ES-I3 (cell line): Measurements from ENCODE around the gene PPIA.
"Not testable (repeated sequence)": the region's sequence is repeated elsewhere in the genome, so short reads cannot be mapped to it uniquely, and the experiment has no call there.

ENCODE experiments used
- H3K36me3 ChIP-seq: 2 replicates; pipeline ENCODE4 v1.6.1; 2013; ENCODE audit warnings: mild to moderate bottlenecking, low read length, control low read depth, moderate library complexity; ENCODE audit not compliant: insufficient read depth
- H3K4me1 ChIP-seq: 2 replicates; pipeline ENCODE4 v1.6.1; 2013; ENCODE audit warnings: mild to moderate bottlenecking, control low read depth, low read length; ENCODE audit not compliant: insufficient read depth
- H3K9ac ChIP-seq: 2 replicates; pipeline ENCODE4 v1.6.1; 2013; ENCODE audit warnings: low read depth, mild to moderate bottlenecking, low read length, moderate library complexity
- H3K9me3 ChIP-seq: 2 replicates; pipeline ENCODE4 v1.6.1; 2013; ENCODE audit warnings: mild to moderate bottlenecking, low read length, moderate library complexity; ENCODE audit not compliant: control insufficient read depth, insufficient read depth

PPIA gene

GRCh38 chr7:44789990-44790389 lies 6.5 kb upstream of the PPIA start:
- no peaks in the 10 kb centered on the region for H3K4me1 ChIP-seq
- no peak overlapping the region for H3K9ac ChIP-seq
- H3K9me3 ChIP-seq, result no peaks in the 10 kb centered on the region
- H3K36me3 ChIP-seq, result no peaks in the 10 kb centered on the region

GRCh38 chr7:44791278-44792219 lies 4.9 kb upstream of the PPIA start:
- Histone ChIP-seq H3K9ac (no peak overlapping the region), H3K9me3 (no peaks in the 10 kb centered on the region), H3K36me3 (no peaks in the 10 kb centered on the region), H3K4me1 (no peaks in the 10 kb centered on the region)

GRCh38 chr7:44793919-44794318 lies 2.6 kb upstream of the PPIA start:
- no peak overlapping the region for H3K9ac ChIP-seq

GRCh38 chr7:44794331-44794730 lies 2.1 kb upstream of the PPIA start:
- peaks cover 8% of the 10 kb centered on the region for H3K4me1 ChIP-seq
- peaks cover 8% of the 10 kb centered on the region for H3K36me3 ChIP-seq
- no peaks in the 10 kb centered on the region for H3K9me3 ChIP-seq
- no peak overlapping the region for H3K9ac ChIP-seq

More at GRCh38 chr7:44793919-44794318, 2.6 kb upstream of the PPIA start:
- no peaks in the 10 kb centered on the region for H3K9me3 ChIP-seq
- H3K4me1 ChIP-seq, result peaks cover 6% of the 10 kb centered on the region
- peaks cover 7% of the 10 kb centered on the region for H3K36me3 ChIP-seq

- H3K36me3 ChIP-seq, result peaks cover 23% of the 10 kb centered on the region
- H3K9me3 ChIP-seq, result no peaks in the 10 kb centered on the region
- H3K4me1 ChIP-seq, result peaks cover 8% of the 10 kb centered on the region
- H3K9ac ChIP-seq, result peak overlapping the region; percentile 97
These were observed 412 bp upstream of the PPIA start for GRCh38 chr7:44796034-44796503.

GRCh38 chr7:44797329-44798258 lies 1.1 kb downstream of the PPIA start:
- Histone ChIP-seq H3K4me1 (peaks cover 8% of the 10 kb centered on the region), H3K9me3 (no peaks in the 10 kb centered on the region), H3K9ac (peak overlapping the region; percentile 77), H3K36me3 (peaks cover 35% of the 10 kb centered on the region)

GRCh38 chr7:44798649-44799305 lies 2.3 kb downstream of the PPIA start:
- Histone ChIP-seq H3K36me3 (peaks cover 39% of the 10 kb centered on the region), H3K4me1 (peaks cover 8% of the 10 kb centered on the region), H3K9me3 (no peaks in the 10 kb centered on the region), H3K9ac (peak overlapping the region; percentile 77)

- peaks cover 39% of the 10 kb centered on the region for H3K36me3 ChIP-seq
- H3K4me1 ChIP-seq, result peaks cover 8% of the 10 kb centered on the region
- no peaks in the 10 kb centered on the region for H3K9me3 ChIP-seq
- no peak overlapping the region for H3K9ac ChIP-seq
These were observed 3.5 kb downstream of the PPIA start for GRCh38 chr7:44799939-44800338.

- H3K36me3 ChIP-seq, result peaks cover 39% of the 10 kb centered on the region
- H3K9ac ChIP-seq, result no peak overlapping the region
- no peaks in the 10 kb centered on the region for H3K9me3 ChIP-seq
These were observed 5.4 kb downstream of the PPIA start for GRCh38 chr7:44801890-44802289.

GRCh38 chr7:44802418-44803025 lies 6.0 kb downstream of the PPIA start:
- H3K36me3 ChIP-seq, result peaks cover 38% of the 10 kb centered on the region
- H3K9me3 ChIP-seq, result no peaks in the 10 kb centered on the region
- H3K9ac ChIP-seq, result no peak overlapping the region
- H3K4me1 ChIP-seq, result peaks cover 8% of the 10 kb centered on the region

More at GRCh38 chr7:44801890-44802289, 5.4 kb downstream of the PPIA start:
- H3K4me1 ChIP-seq, result peaks cover 8% of the 10 kb centered on the region

GRCh38 chr7:44803828-44804519 lies 7.5 kb downstream of the PPIA start:
- H3K36me3 ChIP-seq, result peaks cover 32% of the 10 kb centered on the region
- H3K9ac ChIP-seq, H3K9me3 ChIP-seq, H3K4me1 ChIP-seq: not testable (repeated sequence)

- Histone ChIP-seq H3K9me3 (no peaks in the 10 kb centered on the region), H3K36me3 (peaks cover 17% of the 10 kb centered on the region), H3K4me1 (no peaks in the 10 kb centered on the region), H3K9ac (no peak overlapping the region)
These were observed 9.5 kb downstream of the PPIA start for GRCh38 chr7:44805950-44806349.

GRCh38 chr7:44808914-44809393 lies 12.5 kb downstream of the PPIA start:
- no peaks in the 10 kb centered on the region for H3K36me3 ChIP-seq
- H3K4me1 ChIP-seq, result no peaks in the 10 kb centered on the region
- no peak overlapping the region for H3K9ac ChIP-seq
- no peaks in the 10 kb centered on the region for H3K9me3 ChIP-seq
